HG03575 (cell line): ENCODE measurements around the gene FBXO31.
"Not testable (repeated sequence)": the region's sequence is repeated elsewhere in the genome, so short reads cannot be mapped to it uniquely, and the experiment has no call there.

Experiments
- ATAC-seq: cut with Tn5 transposase; IDR thresholded peaks from one replicate; pipeline ENCODE4 v1.9.1; 2021; ENCODE audit not compliant: unreplicated experiment, insufficient number of reproducible peaks, low FRiP score; ENCODE audit errors: extremely low read depth

Gene FBXO31

DNA sequence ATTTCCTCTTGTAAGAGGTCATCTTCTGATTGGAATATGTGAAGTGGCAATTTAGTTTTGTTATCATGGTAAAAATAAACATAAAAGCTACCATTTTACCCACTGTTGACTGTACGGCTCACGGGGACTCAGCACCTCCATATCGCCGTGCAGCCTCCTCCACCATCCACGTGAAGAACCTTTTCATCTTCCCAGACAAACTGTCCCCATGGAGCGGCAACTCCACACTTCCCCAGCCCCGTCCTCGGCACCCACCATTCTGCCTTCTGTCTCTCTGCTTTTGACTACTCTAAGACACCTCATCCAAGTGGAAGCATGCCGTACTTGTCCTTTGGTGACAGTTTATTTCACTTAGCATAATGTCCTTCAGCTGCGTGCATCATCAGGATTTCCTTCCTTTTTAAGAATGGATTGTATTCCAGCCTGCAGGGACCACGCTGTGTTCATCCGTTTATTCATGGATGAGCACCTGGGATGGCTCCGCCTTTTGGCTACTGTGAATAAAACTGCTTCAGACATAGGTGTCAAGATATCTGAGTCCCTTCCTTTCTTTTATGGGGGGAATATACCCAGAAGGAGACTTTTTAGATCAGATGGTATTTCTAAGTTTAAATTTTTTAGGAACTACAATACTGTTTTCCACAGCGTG, 14.3 kb downstream of the FBXO31 start:
- ATAC-seq: no peak

GRCh38 chr16:87368029-87368770, 15.4 kb downstream of the FBXO31 start:
- no peak for ATAC-seq

- no peak for ATAC-seq
These were observed 16.0 kb downstream of the FBXO31 start for GRCh38 chr16:87367529-87367928.

DNA sequence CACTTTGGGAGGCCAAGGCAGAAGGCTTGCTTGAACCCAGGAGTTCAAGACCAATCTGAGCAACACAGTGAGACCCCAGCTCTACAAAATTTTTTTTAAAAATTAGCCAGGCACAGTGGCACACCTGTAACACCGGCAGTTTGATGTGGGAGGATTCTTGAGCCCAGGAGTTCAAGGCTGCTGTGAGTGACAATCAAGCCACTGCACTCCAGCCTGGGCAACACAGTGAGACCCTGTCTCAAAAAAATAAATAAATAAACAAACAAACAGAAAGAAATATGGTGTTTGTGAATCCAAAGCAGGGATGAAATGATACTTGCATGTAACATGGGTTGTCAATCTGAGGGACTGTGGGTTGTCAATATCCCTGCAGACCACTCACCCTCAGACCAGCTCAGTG, 16.6 kb downstream of the FBXO31 start:
- no peak for ATAC-seq

DNA sequence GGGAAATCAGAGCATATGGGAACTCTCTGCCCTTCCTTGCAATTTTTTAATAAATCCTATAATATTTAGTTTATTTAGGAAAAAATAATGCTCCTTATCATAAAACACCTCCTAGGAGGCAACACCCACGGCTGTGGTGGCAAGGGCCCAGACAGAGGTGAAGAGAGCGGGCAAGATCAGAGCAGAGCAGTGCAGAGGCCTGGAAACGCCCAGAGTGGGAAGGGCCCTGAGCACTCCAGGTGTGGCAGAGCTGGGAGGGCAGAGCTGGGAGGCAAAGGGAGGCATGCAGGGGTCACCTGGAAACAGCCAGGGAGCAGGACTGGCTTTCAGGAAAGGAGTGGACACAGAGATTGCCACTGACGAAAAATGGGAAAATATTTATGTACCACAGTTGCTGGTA, 17.3 kb downstream of the FBXO31 start:
- ATAC-seq: no peak

DNA sequence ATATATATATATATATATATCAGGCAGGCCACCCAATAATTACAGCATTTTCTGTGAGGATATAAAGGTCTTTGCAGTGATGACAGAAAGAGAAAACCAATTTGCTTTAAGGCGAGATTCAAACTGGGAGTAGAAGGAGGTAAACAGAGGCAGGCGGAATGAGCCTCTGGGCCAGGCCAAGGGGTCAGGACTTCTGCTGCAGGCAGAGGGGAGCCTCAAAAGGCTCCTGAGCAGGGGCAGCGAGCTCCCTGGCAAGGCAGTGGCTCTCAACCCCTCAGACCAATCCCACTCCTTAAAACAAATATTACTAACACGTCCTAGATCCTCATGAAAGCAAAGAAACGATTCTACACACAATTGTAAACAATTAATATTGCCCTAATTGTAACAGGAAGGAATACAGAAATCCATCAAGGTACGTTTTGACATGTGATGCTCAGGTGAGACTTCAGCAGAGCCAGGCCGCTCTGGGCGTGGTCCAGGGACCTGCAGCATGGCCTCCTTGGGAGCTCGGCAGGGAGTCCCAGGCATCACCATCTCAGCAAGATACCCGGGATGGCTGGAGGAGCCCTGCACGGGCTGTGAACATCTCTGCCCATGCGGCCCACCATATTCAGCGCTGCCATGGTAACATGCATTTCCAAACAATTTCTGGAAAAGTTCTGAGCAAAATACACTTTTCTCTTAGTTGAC, 18.4 kb downstream of the FBXO31 start:
- ATAC-seq: no peak

- ATAC-seq: no peak
These were observed 19.7 kb downstream of the FBXO31 start for GRCh38 chr16:87363771-87364455.

DNA sequence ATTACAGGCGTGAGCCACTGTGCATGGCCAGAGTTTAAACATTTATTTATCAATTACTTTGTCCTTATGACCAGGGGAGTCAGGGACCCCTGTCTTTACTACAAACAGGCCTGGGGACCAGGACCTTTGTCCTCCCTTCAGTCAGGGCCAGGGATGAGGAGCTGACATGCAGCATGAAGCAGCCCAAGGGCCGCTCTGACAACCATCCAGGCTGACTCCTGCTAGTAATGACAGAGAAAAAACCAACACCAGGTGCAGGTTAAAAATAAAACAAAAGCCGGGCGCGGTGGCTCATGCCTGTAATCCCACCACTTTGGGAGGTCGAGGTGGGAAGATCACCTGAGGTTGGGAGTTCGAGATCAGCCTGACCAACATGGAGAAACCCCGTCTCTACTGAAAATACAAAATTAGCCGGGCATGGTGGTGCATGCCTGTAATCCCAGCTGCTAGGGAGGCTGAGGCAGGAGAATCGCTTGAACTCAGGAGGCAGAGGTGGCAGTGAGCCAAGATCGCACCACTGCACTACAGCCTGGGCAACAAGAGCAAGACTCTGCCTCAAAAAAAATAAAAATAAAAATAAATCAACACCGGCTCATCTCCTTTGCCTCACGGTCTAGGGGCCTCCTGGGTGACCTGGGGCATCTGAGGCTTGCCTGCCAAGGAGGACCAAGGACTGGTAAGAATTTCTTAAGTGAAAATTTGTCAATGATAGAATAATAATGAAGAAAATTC, 20.6 kb downstream of the FBXO31 start:
- ATAC-seq: not testable (repeated sequence)

GRCh38 chr16:87361916-87362619, 21.5 kb downstream of the FBXO31 start:
- no peak for ATAC-seq

DNA sequence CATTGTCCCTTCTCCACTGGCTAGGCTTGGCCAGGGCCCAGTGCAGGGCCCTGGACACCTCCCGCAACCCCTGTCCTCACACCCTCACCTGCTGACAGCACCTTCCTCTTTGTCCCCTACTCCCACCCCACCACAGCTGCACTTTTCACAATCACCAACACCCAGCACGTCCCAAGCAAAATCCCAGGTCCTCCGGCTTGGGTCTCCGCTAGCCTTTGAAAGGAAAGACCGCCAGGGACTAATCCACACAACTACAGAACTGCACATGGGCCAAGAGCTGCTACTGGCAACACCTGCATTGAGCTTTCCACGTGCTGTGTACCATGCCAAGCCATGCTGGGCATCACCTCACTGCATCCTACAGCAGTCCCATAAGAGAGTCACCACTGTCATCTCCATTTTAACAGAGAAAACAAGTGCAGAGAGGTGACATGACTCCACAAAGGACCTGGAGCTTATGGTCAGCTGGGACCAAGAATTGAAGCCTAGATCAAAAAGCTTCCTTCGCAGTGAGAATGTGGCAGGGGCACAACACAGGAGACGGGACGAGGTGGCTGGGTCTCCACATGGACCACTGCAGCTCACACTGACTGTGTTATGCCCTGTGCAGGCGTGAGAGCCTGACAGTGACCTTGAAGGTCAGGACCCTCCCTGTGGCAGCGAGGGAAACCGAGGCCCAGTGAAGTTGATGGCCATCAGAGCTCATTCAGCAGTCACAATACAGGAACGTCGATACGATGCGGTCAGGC, 22.5 kb downstream of the FBXO31 start:
- ATAC-seq: no peak

- ATAC-seq: no peak
These were observed 24.5 kb downstream of the FBXO31 start for GRCh38 chr16:87359121-87359520.

DNA sequence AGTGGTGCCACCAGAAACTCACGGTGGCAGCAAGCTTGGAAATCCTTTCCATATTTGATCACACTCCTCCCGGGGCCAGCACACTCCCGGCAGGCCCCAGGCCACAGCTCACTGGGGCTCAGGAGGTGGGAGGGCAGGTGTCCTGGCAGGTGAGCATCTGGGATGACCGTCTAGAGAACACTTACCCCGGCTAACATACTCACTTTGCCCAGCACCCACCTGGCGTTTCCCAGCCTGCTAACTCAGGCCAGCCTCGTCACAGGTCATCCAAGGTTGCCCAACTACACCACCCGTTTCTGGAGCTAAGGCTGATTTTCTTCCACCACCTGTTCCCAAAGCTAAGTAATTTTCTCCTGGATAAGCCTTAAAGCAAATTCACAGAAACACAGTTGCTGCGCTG, 24.9 kb downstream of the FBXO31 start:
- no peak for ATAC-seq

DNA sequence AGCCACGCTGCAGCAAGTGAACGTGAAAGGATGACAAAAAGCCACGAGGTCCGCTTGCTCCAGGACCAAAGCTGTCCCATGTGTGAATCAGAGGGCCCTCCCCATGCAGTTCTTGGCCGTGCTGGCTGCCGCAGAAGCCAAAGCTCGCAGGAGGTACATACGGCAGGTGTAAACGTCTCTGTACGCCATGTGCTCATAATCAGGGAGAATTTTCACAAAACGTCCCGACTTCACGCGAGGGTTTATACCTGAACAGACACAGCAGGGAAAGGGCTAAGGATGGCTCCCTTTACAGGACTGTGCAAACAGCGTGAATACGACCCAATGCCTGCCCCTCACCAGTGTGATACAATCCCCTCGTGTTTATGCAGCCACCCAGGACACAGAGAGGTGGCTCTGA, 25.3 kb downstream of the FBXO31 start:
- no peak for ATAC-seq

DNA sequence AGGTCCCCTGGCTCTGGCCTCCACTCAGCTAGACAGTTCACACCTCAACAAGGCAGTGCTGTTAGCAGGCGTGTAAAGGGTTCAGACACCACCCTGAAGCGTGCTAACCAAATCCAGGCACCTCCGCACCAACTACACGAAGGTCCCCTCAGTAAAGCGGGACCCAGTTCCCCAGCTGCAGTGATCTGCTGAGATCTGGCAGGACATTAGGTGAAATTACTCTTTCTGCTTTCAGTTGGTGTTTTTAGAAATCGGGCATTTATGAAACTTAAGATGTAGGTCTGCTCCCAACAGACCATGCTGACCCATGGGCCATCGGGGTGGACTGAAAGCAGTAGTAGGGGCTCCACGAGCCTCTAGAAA, 27.1 kb downstream of the FBXO31 start:
- no peak for ATAC-seq

DNA sequence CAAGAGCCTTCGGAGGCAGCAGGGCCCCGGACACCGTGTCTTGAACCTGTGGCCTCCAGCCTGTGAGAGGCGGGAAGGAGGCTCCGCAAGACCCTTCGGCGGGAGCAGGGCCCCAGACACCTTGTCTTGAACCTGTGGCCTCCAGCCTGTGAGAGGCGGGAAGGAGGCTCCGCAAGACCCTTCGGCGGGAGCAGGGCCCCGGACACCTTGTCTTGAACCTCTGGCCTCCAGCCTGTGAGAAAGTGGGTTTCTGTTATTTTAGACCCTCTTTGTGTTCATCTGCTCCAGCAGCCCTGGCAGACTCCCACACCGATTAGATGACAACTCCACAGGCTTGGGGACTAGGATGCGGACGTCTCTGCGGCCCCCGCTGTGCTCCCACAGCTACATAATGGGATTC, 30.0 kb downstream of the FBXO31 start:
- no peak for ATAC-seq

GRCh38 chr16:87352818-87353217, 30.8 kb downstream of the FBXO31 start:
- ATAC-seq: no peak

DNA sequence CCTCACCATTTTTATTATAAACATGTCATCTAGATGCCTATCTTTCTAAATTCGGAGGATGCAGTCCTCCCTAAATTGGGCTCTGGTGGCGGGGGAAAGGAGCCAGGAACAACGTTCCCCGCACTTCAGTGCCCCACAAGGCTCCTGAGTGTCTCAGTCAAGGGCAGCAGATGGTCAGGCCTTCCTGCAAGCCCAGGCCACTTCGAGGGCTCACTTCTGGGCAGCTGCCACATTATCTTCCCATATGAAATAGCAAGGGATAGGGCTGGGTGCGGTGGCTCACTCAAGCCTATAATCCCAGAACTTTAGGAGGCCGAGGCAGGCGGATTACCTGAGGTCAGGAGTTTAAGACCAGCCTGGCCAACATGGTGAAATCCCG, 32.3 kb downstream of the FBXO31 start:
- ATAC-seq: no peak
